Measurements from ENCODE around the gene GPRC5C. TPM values are rescaled to one million over a fixed set of nuclear protein-coding genes. Genes with fewer than 3 reads are reported as not detected.

The GPRC5C gene
- total RNA-seq, 1 donor from 2014 or later = 61.7 TPM

DNA sequence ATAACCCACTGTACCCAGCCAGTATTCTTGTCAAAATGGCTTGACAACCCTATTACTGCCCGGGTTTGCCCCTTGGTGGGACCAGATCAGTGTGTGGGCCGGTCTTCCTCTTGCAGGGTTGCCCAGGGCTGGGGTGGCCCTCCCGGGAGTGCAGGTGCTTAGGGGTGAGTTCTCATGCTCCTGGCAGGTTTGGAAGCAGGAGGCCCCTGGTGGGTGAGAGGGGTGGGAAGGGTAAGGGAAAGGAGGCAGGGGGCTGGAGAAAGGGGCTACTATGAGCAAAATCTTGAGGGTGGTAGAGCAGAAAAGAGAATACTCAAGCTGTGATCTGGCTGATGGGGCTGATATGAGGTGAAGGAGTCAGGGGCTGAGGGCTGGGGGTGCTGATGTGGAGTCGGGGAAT is 41.0 kb downstream of the GPRC5C start:
- TF ChIP-seq, protein P1, sequence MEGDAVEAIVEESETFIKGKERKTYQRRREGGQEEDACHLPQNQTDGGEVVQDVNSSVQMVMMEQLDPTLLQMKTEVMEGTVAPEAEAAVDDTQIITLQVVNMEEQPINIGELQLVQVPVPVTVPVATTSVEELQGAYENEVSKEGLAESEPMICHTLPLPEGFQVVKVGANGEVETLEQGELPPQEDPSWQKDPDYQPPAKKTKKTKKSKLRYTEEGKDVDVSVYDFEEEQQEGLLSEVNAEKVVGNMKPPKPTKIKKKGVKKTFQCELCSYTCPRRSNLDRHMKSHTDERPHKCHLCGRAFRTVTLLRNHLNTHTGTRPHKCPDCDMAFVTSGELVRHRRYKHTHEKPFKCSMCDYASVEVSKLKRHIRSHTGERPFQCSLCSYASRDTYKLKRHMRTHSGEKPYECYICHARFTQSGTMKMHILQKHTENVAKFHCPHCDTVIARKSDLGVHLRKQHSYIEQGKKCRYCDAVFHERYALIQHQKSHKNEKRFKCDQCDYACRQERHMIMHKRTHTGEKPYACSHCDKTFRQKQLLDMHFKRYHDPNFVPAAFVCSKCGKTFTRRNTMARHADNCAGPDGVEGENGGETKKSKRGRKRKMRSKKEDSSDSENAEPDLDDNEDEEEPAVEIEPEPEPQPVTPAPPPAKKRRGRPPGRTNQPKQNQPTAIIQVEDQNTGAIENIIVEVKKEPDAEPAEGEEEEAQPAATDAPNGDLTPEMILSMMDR (conservative IDR thresholded peaks at IDR 0.05; ENCODE audit: low read depth, low read length) = no peak
- no peak for DNase-seq (ENCODE audit: low read depth)
- H3K4me3 ChIP-seq (ENCODE audit: low read depth, low read length) = no peak overlapping the region

DNA sequence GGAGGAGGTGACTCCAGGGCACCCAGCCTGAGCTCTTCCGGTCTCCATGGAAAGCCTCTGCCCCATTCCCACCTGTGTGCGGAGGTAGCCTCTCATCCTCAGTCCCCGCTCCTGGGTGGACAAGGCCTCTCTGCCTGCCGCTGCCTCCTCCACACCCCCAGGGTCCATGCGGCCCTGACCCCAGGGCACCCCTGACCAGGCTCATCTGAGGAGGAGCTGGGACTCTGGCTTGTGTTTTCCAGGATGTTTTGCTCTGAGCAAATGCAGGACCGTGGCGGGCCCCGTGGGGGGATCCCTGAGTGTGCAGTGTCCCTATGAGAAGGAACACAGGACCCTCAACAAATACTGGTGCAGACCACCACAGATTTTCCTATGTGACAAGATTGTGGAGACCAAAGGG is 41.4 kb downstream of the GPRC5C start:
- DNase-seq (ENCODE audit: low read depth) = no peak
- TF ChIP-seq, protein P1 (conservative IDR thresholded peaks at IDR 0.05; ENCODE audit: low read depth, low read length) = no peak
- H3K4me3 ChIP-seq (ENCODE audit: low read depth, low read length) = no peak overlapping the region

DNA sequence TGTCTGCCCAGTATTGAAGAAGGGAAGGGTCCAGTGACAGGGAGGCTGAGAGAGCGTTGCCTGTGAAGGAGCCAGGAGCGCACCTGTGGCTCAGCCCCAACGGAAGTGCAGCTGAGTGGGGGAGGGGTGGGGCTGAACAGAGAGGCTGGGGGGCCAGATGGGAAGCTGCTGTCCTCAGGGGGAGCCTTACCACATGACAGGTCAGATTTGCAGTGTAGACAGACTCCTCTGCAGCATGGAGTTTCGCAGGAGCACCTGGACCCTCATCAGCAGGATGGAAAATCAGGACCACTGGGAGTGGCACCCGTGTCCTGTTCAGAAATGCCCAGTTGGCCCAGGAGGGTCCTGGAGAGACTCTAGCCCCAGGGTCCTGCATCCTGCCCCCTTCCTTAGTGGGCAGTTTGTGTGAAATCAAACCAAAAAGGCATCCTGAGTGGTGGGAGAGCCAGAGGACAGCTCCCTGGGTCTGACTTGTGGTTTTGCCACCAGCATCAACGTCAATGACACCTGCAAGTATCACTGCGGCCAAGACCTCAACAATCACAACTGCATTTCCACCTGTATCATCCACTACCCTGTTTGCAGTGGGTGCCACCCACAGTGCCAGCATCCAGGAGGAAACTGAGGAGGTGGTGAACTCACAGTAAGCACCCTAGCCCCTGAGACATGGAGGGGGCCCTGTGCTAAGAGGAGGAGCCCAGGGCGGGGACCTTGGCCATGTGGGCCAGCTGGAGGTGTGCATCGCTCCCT is 42.3 kb downstream of the GPRC5C start:
- H3K4me3 ChIP-seq (ENCODE audit: low read depth, low read length) = no peak overlapping the region
- TF ChIP-seq, protein P1 (conservative IDR thresholded peaks at IDR 0.05; ENCODE audit: low read depth, low read length) = no peak
- DNase-seq (ENCODE audit: low read depth) = no peak

DNA sequence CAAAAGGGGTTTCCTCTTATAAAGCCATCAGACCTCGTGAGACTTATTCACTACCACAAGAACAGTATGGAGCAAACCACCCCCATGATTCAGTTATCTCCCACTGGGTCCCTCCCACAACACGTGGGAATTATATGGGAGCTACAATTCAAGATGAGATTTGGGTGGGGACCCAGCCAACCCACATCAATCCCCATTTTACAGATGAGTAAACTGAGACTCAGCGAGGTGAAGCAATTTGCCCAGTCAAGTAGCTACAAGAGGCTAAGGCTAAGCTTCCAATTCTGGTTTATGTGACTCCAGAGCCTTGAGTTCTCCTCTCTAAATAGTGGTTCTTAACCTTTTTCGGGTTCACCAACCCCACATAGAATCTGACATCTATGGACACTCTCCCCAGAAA is 43.3 kb downstream of the GPRC5C start:
- DNase-seq (ENCODE audit: low read depth) = no peak
- TF ChIP-seq, protein P1 (conservative IDR thresholded peaks at IDR 0.05; ENCODE audit: low read depth, low read length) = no peak
- no peak overlapping the region for H3K4me3 ChIP-seq (ENCODE audit: low read depth, low read length)

DNA sequence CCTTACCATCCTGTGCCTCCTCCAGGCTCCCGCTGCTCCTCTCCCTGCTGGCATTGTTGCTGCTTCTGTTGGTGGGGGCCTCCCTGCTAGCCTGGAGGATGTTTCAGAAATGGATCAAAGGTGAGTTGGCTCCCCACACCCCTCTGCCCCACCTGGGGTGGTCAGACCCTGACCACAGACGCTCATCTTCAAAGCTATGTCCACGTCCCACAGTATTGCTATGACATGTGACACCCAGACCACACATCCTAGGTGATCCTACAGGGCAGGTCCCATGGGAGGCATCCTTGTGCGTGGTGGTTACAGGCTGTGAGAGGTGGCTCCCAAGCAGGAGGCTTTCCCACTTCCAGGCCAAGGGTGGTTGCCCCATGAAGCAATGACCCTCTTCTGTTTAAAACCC is 45.5 kb downstream of the GPRC5C start:
- TF ChIP-seq, protein P1 (conservative IDR thresholded peaks at IDR 0.05; ENCODE audit: low read depth, low read length) = no peak
- DNase-seq (ENCODE audit: low read depth) = no peak
- no peak overlapping the region for H3K4me3 ChIP-seq (ENCODE audit: low read depth, low read length)

DNA sequence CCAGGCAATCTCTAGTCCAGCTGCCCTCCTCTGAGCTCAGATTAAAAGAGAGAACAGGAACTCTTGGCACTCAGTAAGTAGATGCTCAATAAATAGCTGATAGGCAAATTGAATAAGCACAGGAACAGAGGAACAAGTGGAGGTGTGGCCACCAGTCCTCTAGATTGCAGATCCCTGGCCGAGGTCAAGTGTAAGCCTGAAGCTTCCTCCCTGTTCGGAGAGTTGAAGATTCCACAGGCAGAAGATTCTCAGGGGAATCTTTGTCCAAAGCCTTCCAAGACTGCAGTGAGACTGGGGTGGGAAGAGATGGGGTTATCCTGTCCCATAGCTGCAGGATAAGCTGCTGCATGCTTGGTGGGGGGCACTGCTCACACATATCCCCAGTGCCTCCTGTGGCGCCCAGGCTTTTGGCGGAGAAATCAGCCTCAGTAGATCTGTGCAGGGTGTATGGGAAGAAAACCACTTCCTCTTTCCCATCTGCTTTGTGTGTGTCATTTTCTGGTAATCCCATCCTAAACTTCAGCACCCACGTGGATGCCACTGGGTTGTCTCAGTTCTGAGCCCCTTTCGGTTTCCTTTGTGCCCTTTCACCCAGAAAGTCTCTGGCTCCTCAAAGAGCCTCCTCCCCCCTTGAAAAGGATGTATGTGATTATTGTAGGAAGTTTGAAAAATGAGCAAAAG is 46.7 kb downstream of the GPRC5C start:
- TF ChIP-seq, protein P1 (conservative IDR thresholded peaks at IDR 0.05; ENCODE audit: low read depth, low read length) = no peak
- no peak for DNase-seq (ENCODE audit: low read depth)
- no peak overlapping the region for H3K4me3 ChIP-seq (ENCODE audit: low read depth, low read length)

Measured in epithelial cell of proximal tubule (primary cell).